Kidney (tissue), 14 donors: Measurements from ENCODE around the gene TUBA3E. TPM values are rescaled to one million over a fixed set of nuclear protein-coding genes. Genes with fewer than 3 reads are reported as not detected.
"Not testable (repeated sequence)": the region's sequence is repeated elsewhere in the genome, so short reads cannot be mapped to it uniquely, and the experiment has no call there.

Source experiments
- DNase-seq, 5 donors: peaks; one replicate each; pipeline ENCODE4 v3.0.0-alpha.2; 2013 to 2020
- FAIRE-seq: peaks from 2 replicates; lab custom pipeline; 2012; peaks lifted over from hg19 to GRCh38; lab: Jason Lieb, UNC
- H3K27ac ChIP-seq, 2 donors: one replicate each; pipeline ENCODE4 v1.7.0; 2013; ENCODE audit warnings: low read depth in 2 of 2, low read length in 2 of 2, inconsistent platforms in 1 of 2
- H3K27me3 ChIP-seq: one replicate; pipeline ENCODE4 v1.7.1; 2013; ENCODE audit warnings: low read length, inconsistent platforms; ENCODE audit not compliant: control insufficient read depth, insufficient read depth
- H3K36me3 ChIP-seq, 3 donors: one replicate each; pipeline versions ENCODE4 v1.7.0 to v1.7.1; 2013; ENCODE audit warnings: low read length in 3 of 3, control low read depth in 1 of 3, inconsistent platforms in 1 of 3; ENCODE audit not compliant: insufficient read depth in 3 of 3, control insufficient read depth in 2 of 3
- H3K4me1 ChIP-seq, 3 donors: one replicate each; pipeline versions ENCODE4 v1.7.0 to v1.7.1; 2013; ENCODE audit warnings: low read length in 3 of 3, inconsistent platforms in 1 of 3, low read depth in 1 of 3; ENCODE audit not compliant: control insufficient read depth in 2 of 3, insufficient read depth in 2 of 3
- H3K4me3 ChIP-seq, 3 donors: one replicate each; pipeline versions ENCODE4 v1.7.0 to v1.8.1; 2013; ENCODE audit warnings: low read length in 3 of 3, control low read depth in 1 of 3, inconsistent platforms in 1 of 3
- H3K9ac ChIP-seq, 3 donors: one replicate each; pipeline versions ENCODE4 v1.7.0 to v1.7.1; 2013; ENCODE audit warnings: low read length in 3 of 3, control low read depth in 1 of 3, inconsistent platforms in 1 of 3
- H3K9me3 ChIP-seq, 3 donors: one replicate each; pipeline versions ENCODE4 v1.7.0 to v1.7.1; 2013; ENCODE audit warnings: low read length in 3 of 3, control low read depth in 1 of 3, inconsistent platforms in 1 of 3; ENCODE audit not compliant: control insufficient read depth in 2 of 3, insufficient read depth in 1 of 3
- intact Hi-C: fragments of 100-400 bp; cut with DNase I; formaldehyde crosslinking; loops from one replicate; pipeline ENCODE4 v1.11.1; 2022
- polyA plus RNA-seq: library from polyadenylated mRNA; stranded (reverse); fragments of 350-450 nt; fragmentation: Illumina TruSeq; extraction: RNeasy Lipid Tissue Mini Kit (QIAGEN cat#74804); gene quantifications from one replicate; pipeline ENCODE4 v1.2.3, GENCODE V29; 2014; ENCODE audit warnings: low read depth, low replicate concordance; ENCODE audit not compliant: insufficient read depth
- total RNA-seq: library from RNA; stranded (reverse); fragmentation: NEBNext Ultra II Directional; extraction: Animal tissue kit (Norgen Biotek cat#: 25700); gene quantifications from one replicate; pipeline ENCODE4 v1.2.1, GENCODE V29; 2021
- TF ChIP-seq, protein P1 (sequence below): IDR thresholded peaks from 3 replicates; pipeline ENCODE4 v1.5.1; 2012; ENCODE audit warnings: mild to moderate bottlenecking, moderate library complexity, borderline replicate concordance; ENCODE audit not compliant: insufficient read depth; ENCODE audit errors: extremely low read depth
- donor health status: control.
- donor health status: control.
- donor health status: control.
- donor health status: control.
- donor health status: control.
- donor health status: DM: yes; HTN: yes; CAD: no.
- donor health status: Normal renal cell carcinoma (clear cell type).

Gene TUBA3E
- total and polyA plus RNA-seq, 2 donors from 2014 or later, result not detected

- TF ChIP-seq, protein P1, sequence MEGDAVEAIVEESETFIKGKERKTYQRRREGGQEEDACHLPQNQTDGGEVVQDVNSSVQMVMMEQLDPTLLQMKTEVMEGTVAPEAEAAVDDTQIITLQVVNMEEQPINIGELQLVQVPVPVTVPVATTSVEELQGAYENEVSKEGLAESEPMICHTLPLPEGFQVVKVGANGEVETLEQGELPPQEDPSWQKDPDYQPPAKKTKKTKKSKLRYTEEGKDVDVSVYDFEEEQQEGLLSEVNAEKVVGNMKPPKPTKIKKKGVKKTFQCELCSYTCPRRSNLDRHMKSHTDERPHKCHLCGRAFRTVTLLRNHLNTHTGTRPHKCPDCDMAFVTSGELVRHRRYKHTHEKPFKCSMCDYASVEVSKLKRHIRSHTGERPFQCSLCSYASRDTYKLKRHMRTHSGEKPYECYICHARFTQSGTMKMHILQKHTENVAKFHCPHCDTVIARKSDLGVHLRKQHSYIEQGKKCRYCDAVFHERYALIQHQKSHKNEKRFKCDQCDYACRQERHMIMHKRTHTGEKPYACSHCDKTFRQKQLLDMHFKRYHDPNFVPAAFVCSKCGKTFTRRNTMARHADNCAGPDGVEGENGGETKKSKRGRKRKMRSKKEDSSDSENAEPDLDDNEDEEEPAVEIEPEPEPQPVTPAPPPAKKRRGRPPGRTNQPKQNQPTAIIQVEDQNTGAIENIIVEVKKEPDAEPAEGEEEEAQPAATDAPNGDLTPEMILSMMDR, result no peak
- Histone ChIP-seq H3K9me3 (no peaks in the 10 kb centered on the region), H3K4me1 (no peaks in the 10 kb centered on the region), H3K27me3 (no peaks in the 10 kb centered on the region), H3K9ac (no peak overlapping the region), H3K4me3 (no peak overlapping the region), H3K36me3 (no peaks in the 10 kb centered on the region), H3K27ac (no peak overlapping the region)
- DNase-seq (peak in 1 of 5 donors; percentile 59), FAIRE-seq (no peak)
- intact Hi-C loops, result no loop called here
Measured at GRCh38 chr2:130152816-130153595, 45.2 kb downstream of the TUBA3E start.

DNA sequence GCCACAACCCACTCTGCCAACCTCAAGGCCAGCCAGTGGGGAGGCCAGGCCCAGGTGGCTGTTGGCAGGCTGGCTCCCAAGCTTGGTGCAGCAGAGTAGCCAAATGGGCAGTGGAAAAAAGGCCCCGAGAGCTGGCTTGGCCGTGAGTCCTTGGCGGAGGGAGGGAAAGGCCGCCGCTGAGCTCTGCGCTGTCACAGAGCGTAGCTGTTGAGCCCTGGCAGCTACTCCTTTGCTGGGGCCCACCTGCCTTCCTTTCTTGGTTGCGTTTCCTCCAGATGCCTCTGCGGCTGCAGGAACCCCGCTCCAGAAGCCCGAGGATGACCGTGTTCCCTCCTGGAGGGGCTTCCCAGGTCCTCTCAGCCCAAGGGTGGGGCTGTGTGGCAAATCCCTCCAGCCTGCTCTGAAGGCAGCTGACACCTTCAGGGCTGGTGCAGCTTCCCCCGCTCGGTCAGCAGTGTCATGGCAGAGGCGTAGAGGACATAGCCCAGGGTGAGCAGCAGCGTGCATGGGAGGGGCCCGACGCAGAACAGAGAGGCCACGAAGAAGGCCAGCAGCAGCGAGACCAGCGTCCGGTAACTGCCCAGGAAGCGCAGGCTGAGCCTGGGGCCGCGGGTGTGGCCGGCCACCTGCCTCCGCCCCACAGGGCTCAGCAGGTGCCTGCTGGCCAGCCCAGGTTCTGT, 46.0 kb downstream of the TUBA3E start:
- H3K27me3 ChIP-seq, FAIRE-seq, H3K27ac ChIP-seq, intact Hi-C loops, H3K9me3 ChIP-seq, H3K4me1 ChIP-seq, H3K9ac ChIP-seq, H3K36me3 ChIP-seq, H3K4me3 ChIP-seq: not testable (repeated sequence)
- peak in 1 of 5 donors; percentile 44 for DNase-seq

- H3K36me3 ChIP-seq, FAIRE-seq: not testable (repeated sequence)
Measured at GRCh38 chr2:130151145-130151512, 47.1 kb downstream of the TUBA3E start.

DNA sequence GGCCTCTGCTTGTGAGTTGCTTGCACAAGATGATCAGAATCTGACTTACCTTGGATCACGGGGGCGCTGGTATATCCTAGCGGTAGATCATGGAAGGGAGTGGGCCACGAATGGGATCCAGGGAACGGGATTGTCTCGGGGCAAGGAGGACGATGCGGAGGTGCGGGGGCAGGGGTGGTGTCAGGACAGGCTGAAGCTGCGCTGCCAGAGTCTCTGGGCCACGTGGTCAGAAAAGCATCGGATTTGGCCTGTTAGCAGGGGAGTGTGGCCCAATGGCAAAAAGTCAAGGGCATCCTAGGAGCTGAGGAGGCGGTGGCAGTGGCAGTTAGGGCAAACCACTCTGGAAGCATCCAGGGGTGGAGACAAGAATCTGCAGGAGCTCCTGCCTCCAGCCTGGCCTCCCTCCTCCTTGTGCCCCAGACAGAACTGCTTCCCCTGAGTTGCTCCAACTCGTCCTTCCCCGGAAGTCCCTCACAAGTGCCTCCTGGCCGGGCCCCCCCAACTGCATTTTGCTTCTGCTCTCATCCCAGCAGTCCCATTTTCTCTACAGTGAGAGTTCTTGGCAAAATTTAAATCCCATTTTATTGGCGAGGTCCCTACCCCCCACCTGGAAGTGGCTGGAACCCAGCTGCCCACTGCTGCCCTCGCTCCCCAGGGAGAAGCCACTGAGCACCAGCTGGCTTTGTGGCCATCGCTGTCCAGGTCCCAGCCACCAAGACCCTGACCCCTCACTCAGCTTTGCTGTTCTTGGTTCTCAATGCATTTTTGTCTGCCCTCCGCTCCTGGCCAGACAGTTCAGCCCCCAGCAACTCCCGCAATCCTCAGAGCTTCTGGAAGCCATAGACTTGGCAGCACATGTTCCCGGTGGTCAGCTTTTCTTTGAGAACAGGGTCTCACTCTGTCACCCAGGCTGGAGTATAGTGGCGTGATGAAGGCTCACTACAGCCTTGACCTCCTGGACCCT, 47.8 kb downstream of the TUBA3E start:
- H3K4me1 ChIP-seq, result no peaks in the 10 kb centered on the region
- H3K27ac ChIP-seq, result no peak overlapping the region
- H3K4me3 ChIP-seq, result no peak overlapping the region
- TF ChIP-seq, protein P1, result no peak
- H3K9me3 ChIP-seq, result no peaks in the 10 kb centered on the region
- intact Hi-C loops, result no loop called here
- no peaks in the 10 kb centered on the region for H3K27me3 ChIP-seq
- H3K9ac ChIP-seq, result no peak overlapping the region
- DNase-seq (peak in 1 of 5 donors; percentile 75), FAIRE-seq (no peak)
- no peaks in the 10 kb centered on the region for H3K36me3 ChIP-seq

More at GRCh38 chr2:130151145-130151512, 47.1 kb downstream of the TUBA3E start:
- H3K4me1 ChIP-seq, H3K9me3 ChIP-seq, H3K9ac ChIP-seq, H3K4me3 ChIP-seq, intact Hi-C loops, H3K27ac ChIP-seq, H3K27me3 ChIP-seq: not testable (repeated sequence)
- DNase-seq, result peak in 1 of 5 donors; percentile 13

DNA sequence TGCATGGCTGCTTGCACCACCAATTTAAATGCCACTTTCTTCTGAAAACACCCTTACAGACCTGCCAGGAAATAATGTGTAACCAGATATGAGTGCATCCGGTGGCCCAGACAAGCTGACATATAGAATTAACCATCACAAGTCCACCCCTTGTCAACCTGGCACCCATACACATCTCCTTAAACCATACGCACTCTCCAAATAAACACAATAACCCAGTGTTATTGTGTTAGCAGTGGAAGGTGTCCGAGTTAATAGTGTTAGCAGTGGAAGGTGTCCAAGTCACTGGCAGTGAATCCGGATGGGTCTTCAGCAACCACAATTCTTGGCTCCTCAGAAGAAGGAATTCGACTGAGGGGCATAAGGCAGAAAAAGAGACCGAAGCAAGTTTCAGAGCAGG, 49.7 kb downstream of the TUBA3E start:
- H3K4me3 ChIP-seq, H3K9ac ChIP-seq, H3K27ac ChIP-seq, H3K36me3 ChIP-seq, H3K4me1 ChIP-seq, H3K27me3 ChIP-seq, H3K9me3 ChIP-seq, FAIRE-seq, intact Hi-C loops: not testable (repeated sequence)
- DNase-seq, result peak in 3 of 5 donors; percentile 17 to 32 (median 18)

DNA sequence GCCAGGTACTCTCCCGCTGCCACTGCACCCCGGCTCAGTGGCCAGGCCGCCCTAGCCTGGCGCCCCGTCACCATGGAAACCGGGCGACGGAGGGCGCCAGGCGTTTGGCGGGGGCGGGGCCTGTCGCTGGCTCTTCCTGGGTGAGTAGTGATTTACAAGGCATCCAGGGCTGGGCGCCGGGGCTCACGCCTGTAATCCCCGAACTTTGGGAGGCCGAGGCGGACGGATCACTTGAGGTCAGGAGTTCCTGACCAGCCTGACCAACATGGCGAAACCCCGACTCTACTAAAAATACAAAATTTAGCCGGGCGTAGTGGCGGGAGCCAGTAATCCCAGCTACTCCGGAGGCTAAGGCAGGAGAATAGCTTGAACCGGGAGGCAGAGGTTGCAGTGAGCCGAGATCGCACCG, 53.2 kb downstream of the TUBA3E start, which contains the start of gene CCDC74B:
Gene CCDC74B (minus strand): TSS at position 107 of the 409 bp plus-strand sequence. CDS start 116 bp downstream, outside the sequence.
- FAIRE-seq, H3K9me3 ChIP-seq, H3K27me3 ChIP-seq, H3K9ac ChIP-seq, intact Hi-C loops, H3K27ac ChIP-seq, H3K4me1 ChIP-seq, H3K4me3 ChIP-seq, H3K36me3 ChIP-seq: not testable (repeated sequence)
- DNase-seq, result peak; percentile 47 to 86 (median 69)
